ENCODE data around the gene RIGI. TPM values are rescaled to one million over a fixed set of nuclear protein-coding genes. Genes with fewer than 3 reads are reported as not detected.

RIGI gene
- total and polyA plus RNA-seq, 2 of the 13 experiments (the other 11 are each of a cell fraction or from before 2014, with no cell fraction given): 3.0 to 8.2 TPM

DNA sequence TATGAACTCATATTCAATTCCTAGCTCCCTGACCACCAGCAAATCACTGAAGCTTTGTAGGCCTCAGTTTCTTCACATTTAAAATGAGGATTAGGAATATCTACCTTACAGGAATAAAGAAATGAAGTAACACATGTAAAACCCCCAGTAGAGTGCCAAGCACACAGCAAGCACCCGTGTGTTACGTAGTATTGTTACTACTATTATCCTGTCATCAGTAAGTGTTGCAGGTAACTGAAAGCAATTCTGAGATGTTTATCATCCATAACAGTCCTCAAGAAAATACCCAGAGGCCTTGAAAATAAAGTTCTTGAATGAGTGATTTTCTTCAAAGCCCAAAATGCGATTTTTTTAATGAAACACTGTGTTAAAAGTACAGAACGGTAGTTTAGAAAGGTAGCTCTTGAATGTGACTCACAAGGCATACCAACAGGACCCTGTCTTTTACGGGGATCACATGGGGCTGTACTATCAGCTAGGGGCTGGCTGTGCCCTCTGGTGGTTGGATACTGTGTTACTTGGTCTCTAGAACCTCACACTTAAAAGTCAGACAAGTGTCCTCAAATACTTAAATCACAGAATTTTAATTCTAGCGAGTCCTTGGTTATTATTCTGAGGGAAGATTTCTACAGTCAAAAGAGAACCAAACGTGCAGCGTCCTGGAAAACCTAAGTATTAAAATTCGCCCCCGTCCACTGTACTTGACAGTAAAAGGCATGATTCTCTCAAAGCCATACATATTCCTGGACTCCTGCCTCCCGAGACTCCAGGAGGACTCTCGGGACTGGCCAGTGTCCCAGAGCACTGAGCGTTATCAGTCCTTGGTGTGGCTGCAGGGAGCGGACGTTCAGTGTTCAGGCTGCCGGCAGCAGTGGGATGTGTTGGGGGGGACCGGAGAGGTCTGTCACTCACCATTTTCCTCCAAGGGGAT lies 46.2 kb upstream of the RIGI start (continued):
- TF ChIP-seq, protein P1, sequence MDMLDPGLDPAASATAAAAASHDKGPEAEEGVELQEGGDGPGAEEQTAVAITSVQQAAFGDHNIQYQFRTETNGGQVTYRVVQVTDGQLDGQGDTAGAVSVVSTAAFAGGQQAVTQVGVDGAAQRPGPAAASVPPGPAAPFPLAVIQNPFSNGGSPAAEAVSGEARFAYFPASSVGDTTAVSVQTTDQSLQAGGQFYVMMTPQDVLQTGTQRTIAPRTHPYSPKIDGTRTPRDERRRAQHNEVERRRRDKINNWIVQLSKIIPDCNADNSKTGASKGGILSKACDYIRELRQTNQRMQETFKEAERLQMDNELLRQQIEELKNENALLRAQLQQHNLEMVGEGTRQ (IDR thresholded peaks at IDR 0.05; ENCODE audit: low read depth, low read length): peak; percentile 64; the same call in 1 of the 2 replicates
- TF ChIP-seq, protein P1 (CRISPR knock-in tag; IDR thresholded peaks at IDR 0.05; ENCODE audit: borderline replicate concordance): peak; percentile 9; the same call in 1 of the 2 replicates
- TF ChIP-seq, protein P2, sequence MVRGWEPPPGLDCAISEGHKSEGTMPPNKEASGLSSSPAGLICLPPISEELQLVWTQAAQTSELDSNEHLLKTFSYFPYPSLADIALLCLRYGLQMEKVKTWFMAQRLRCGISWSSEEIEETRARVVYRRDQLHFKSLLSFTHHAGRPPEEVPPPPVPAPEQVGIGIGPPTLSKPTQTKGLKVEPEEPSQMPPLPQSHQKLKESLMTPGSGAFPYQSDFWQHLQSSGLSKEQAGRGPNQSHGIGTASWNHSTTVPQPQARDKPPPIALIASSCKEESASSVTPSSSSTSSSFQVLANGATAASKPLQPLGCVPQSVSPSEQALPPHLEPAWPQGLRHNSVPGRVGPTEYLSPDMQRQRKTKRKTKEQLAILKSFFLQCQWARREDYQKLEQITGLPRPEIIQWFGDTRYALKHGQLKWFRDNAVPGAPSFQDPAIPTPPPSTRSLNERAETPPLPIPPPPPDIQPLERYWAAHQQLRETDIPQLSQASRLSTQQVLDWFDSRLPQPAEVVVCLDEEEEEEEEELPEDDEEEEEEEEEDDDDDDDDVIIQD (CRISPR knock-in tag; IDR thresholded peaks at IDR 0.05; ENCODE audit: low read depth): peak; percentile 27; the same call in 1 of the 2 replicates
- no peak for TF ChIP-seq ZNF577 (CRISPR knock-in tag; IDR thresholded peaks at IDR 0.05; ENCODE audit: borderline replicate concordance, low read depth)
- no peak for TF ChIP-seq MTA3 (CRISPR knock-in tag; IDR thresholded peaks at IDR 0.05)
- peak; percentile 24; the same call in 1 of the 2 replicates for TF ChIP-seq TMF1 (CRISPR knock-in tag; IDR thresholded peaks at IDR 0.05; ENCODE audit: low read depth)
- TF ChIP-seq MXD4 (CRISPR knock-in tag; IDR thresholded peaks at IDR 0.05): 0 out of 2 replicates have a peak, but pooled peaks have one; percentile 9
- peak; percentile 53; the same call in 1 of the 2 replicates for TF ChIP-seq ZKSCAN8 (CRISPR knock-in tag; IDR thresholded peaks at IDR 0.05; ENCODE audit: borderline replicate concordance)
- peak; percentile 50; the same call in 1 of the 2 replicates for TF ChIP-seq GATAD2A (CRISPR knock-in tag; IDR thresholded peaks at IDR 0.05)
- TF ChIP-seq, protein P3, sequence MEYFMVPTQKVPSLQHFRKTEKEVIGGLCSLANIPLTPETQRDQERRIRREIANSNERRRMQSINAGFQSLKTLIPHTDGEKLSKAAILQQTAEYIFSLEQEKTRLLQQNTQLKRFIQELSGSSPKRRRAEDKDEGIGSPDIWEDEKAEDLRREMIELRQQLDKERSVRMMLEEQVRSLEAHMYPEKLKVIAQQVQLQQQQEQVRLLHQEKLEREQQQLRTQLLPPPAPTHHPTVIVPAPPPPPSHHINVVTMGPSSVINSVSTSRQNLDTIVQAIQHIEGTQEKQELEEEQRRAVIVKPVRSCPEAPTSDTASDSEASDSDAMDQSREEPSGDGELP (IDR thresholded peaks at IDR 0.05; ENCODE audit: borderline replicate concordance, low read depth): peak; percentile 53; the same call in 1 of the 2 replicates
- TF ChIP-seq SMYD3 (CRISPR knock-in tag; IDR thresholded peaks at IDR 0.05): peak; percentile 51; the same call in 1 of the 2 replicates
- no peak for TF ChIP-seq ZNF33A (CRISPR knock-in tag; IDR thresholded peaks at IDR 0.05; ENCODE audit: borderline replicate concordance)
- TF ChIP-seq SMAD3 (CRISPR knock-in tag; IDR thresholded peaks at IDR 0.05): 0 out of 2 replicates have a peak, but pooled peaks have one; percentile 26
- 0 out of 2 replicates have a peak, but pooled peaks have one; percentile 30 for TF ChIP-seq ZSCAN12 (CRISPR knock-in tag; IDR thresholded peaks at IDR 0.05)
- 0 out of 2 replicates have a peak, but pooled peaks have one; percentile 32 for TF ChIP-seq ELF3 (CRISPR knock-in tag; IDR thresholded peaks at IDR 0.05)
- 0 out of 2 replicates have a peak, but pooled peaks have one; percentile 15 for TF ChIP-seq NAIF1 (CRISPR knock-in tag; IDR thresholded peaks at IDR 0.05; ENCODE audit: borderline replicate concordance)
- TF ChIP-seq XRCC5 (optimal IDR thresholded peaks at IDR 0.05; ENCODE audit: low read length): peak; percentile 24
- no peak for TF ChIP-seq U2AF1 (optimal IDR thresholded peaks at IDR 0.05; ENCODE audit: low read depth, low read length)
- TF ChIP-seq HOXA5 (CRISPR knock-in tag; IDR thresholded peaks at IDR 0.05): 0 out of 2 replicates have a peak, but pooled peaks have one; percentile 45

Data from HepG2 (cell line).